ENCODE measurements around the gene FFAR4. TPM values are rescaled to one million over a fixed set of nuclear protein-coding genes. Genes with fewer than 3 reads are reported as not detected.
A peak's percentile ranks its signal among the peaks of the same experiment; 100 is the strongest.

FFAR4 gene
- total RNA-seq, 1 experiment from 2014 or later, result not detected

GRCh38 chr10:93613126-93613525 is 46.7 kb downstream of the FFAR4 start:
- Histone ChIP-seq H3K27me3 (ENCODE audit: low read length) (no peaks in the 10 kb centered on the region), H3K9me2 (replicated peaks; ENCODE audit: insufficient read depth, low read length) (no peaks in the 10 kb centered on the region), H3K79me2 (ENCODE audit: low read length) (no peaks in the 10 kb centered on the region), H4K20me1 (ENCODE audit: insufficient read depth, low read depth, low read length) (no peaks in the 10 kb centered on the region), H3K9me3 (ENCODE audit: low read length) (no peaks in the 10 kb centered on the region), H3K4me3 (ENCODE audit: low read length) (no peak overlapping the region), H3K9ac (ENCODE audit: low read length) (no peak overlapping the region), H3K4me2 (ENCODE audit: low read depth, low read length, poor library complexity, severe bottlenecking) (no peak overlapping the region), H2AFZ (ENCODE audit: low read length) (no peak overlapping the region), H3K36me3 (ENCODE audit: insufficient read depth, low read length) (no peaks in the 10 kb centered on the region), H3K27ac (ENCODE audit: low read length) (no peak overlapping the region), H3K4me1 (ENCODE audit: low read length) (peaks cover 6% of the 10 kb centered on the region)
- no peak for DNase-seq

- Histone ChIP-seq H3K9me2 (replicated peaks; ENCODE audit: insufficient read depth, low read length) (no peaks in the 10 kb centered on the region), H3K79me2 (ENCODE audit: low read length) (no peaks in the 10 kb centered on the region), H3K9ac (ENCODE audit: low read length) (no peak overlapping the region), H3K27ac (ENCODE audit: low read length) (no peak overlapping the region), H2AFZ (ENCODE audit: low read length) (no peak overlapping the region), H3K27me3 (ENCODE audit: low read length) (no peaks in the 10 kb centered on the region), H4K20me1 (ENCODE audit: insufficient read depth, low read depth, low read length) (no peaks in the 10 kb centered on the region), H3K9me3 (ENCODE audit: low read length) (no peaks in the 10 kb centered on the region), H3K4me3 (ENCODE audit: low read length) (no peak overlapping the region), H3K4me1 (ENCODE audit: low read length) (peaks cover 6% of the 10 kb centered on the region), H3K36me3 (ENCODE audit: insufficient read depth, low read length) (no peaks in the 10 kb centered on the region), H3K4me2 (ENCODE audit: low read depth, low read length, poor library complexity, severe bottlenecking) (no peak overlapping the region)
- no peak for DNase-seq
These were observed 47.8 kb downstream of the FFAR4 start for GRCh38 chr10:93614101-93614825.

GRCh38 chr10:93615576-93616235 is 49.2 kb downstream of the FFAR4 start:
- H3K4me1 ChIP-seq (ENCODE audit: low read length), result peaks cover 6% of the 10 kb centered on the region
- no peak for DNase-seq
- no peak overlapping the region for H2AFZ ChIP-seq (ENCODE audit: low read length)
- no peaks in the 10 kb centered on the region for H4K20me1 ChIP-seq (ENCODE audit: insufficient read depth, low read depth, low read length)
- no peak overlapping the region for H3K27ac ChIP-seq (ENCODE audit: low read length)
- H3K9me2 ChIP-seq (replicated peaks; ENCODE audit: insufficient read depth, low read length), result no peaks in the 10 kb centered on the region
- H3K27me3 ChIP-seq (ENCODE audit: low read length), result no peaks in the 10 kb centered on the region
- no peaks in the 10 kb centered on the region for H3K79me2 ChIP-seq (ENCODE audit: low read length)
- peak overlapping the region; percentile 45 for H3K4me2 ChIP-seq (ENCODE audit: low read depth, low read length, poor library complexity, severe bottlenecking)
- no peaks in the 10 kb centered on the region for H3K36me3 ChIP-seq (ENCODE audit: insufficient read depth, low read length)
- H3K4me3 ChIP-seq (ENCODE audit: low read length), result no peak overlapping the region
- no peak overlapping the region for H3K9ac ChIP-seq (ENCODE audit: low read length)
- no peaks in the 10 kb centered on the region for H3K9me3 ChIP-seq (ENCODE audit: low read length)

- Histone ChIP-seq H3K4me3 (ENCODE audit: low read length) (no peak overlapping the region), H3K4me2 (ENCODE audit: low read depth, low read length, poor library complexity, severe bottlenecking) (no peak overlapping the region), H3K9ac (ENCODE audit: low read length) (no peak overlapping the region), H3K79me2 (ENCODE audit: low read length) (no peaks in the 10 kb centered on the region), H3K9me3 (ENCODE audit: low read length) (no peaks in the 10 kb centered on the region), H3K4me1 (ENCODE audit: low read length) (peaks cover 1% of the 10 kb centered on the region), H2AFZ (ENCODE audit: low read length) (no peak overlapping the region), H3K9me2 (replicated peaks; ENCODE audit: insufficient read depth, low read length) (no peaks in the 10 kb centered on the region), H4K20me1 (ENCODE audit: insufficient read depth, low read depth, low read length) (no peaks in the 10 kb centered on the region), H3K27ac (ENCODE audit: low read length) (no peak overlapping the region), H3K27me3 (ENCODE audit: low read length) (no peaks in the 10 kb centered on the region), H3K36me3 (ENCODE audit: insufficient read depth, low read length) (no peaks in the 10 kb centered on the region)
- no peak for DNase-seq
These were observed 54.5 kb downstream of the FFAR4 start for GRCh38 chr10:93620925-93621324.

- Histone ChIP-seq H3K4me3 (ENCODE audit: low read length) (no peak overlapping the region), H3K4me1 (ENCODE audit: low read length) (no peaks in the 10 kb centered on the region), H3K9me2 (replicated peaks; ENCODE audit: insufficient read depth, low read length) (no peaks in the 10 kb centered on the region), H3K9me3 (ENCODE audit: low read length) (no peaks in the 10 kb centered on the region), H3K27me3 (ENCODE audit: low read length) (no peaks in the 10 kb centered on the region), H3K4me2 (ENCODE audit: low read depth, low read length, poor library complexity, severe bottlenecking) (no peak overlapping the region), H2AFZ (ENCODE audit: low read length) (no peak overlapping the region), H4K20me1 (ENCODE audit: insufficient read depth, low read depth, low read length) (no peaks in the 10 kb centered on the region), H3K36me3 (ENCODE audit: insufficient read depth, low read length) (no peaks in the 10 kb centered on the region), H3K79me2 (ENCODE audit: low read length) (no peaks in the 10 kb centered on the region), H3K27ac (ENCODE audit: low read length) (no peak overlapping the region), H3K9ac (ENCODE audit: low read length) (no peak overlapping the region)
- no peak for DNase-seq
These were observed 56.5 kb downstream of the FFAR4 start for GRCh38 chr10:93622942-93623341.

GRCh38 chr10:93628858-93629257 is 62.4 kb downstream of the FFAR4 start:
- no peak overlapping the region for H2AFZ ChIP-seq (ENCODE audit: low read length)
- no peaks in the 10 kb centered on the region for H3K79me2 ChIP-seq (ENCODE audit: low read length)
- no peak overlapping the region for H3K27ac ChIP-seq (ENCODE audit: low read length)
- no peaks in the 10 kb centered on the region for H3K36me3 ChIP-seq (ENCODE audit: insufficient read depth, low read length)
- H3K4me1 ChIP-seq (ENCODE audit: low read length), result no peaks in the 10 kb centered on the region
- H3K9ac ChIP-seq (ENCODE audit: low read length), result no peak overlapping the region
- no peak for DNase-seq
- no peak overlapping the region for H3K4me2 ChIP-seq (ENCODE audit: low read depth, low read length, poor library complexity, severe bottlenecking)
- H3K4me3 ChIP-seq (ENCODE audit: low read length), result no peak overlapping the region
- H4K20me1 ChIP-seq (ENCODE audit: insufficient read depth, low read depth, low read length), result no peaks in the 10 kb centered on the region
- no peaks in the 10 kb centered on the region for H3K9me2 ChIP-seq (replicated peaks; ENCODE audit: insufficient read depth, low read length)
- no peaks in the 10 kb centered on the region for H3K9me3 ChIP-seq (ENCODE audit: low read length)
- H3K27me3 ChIP-seq (ENCODE audit: low read length), result no peaks in the 10 kb centered on the region

GRCh38 chr10:93629647-93630305 is 63.3 kb downstream of the FFAR4 start:
- Histone ChIP-seq H3K4me2 (ENCODE audit: low read depth, low read length, poor library complexity, severe bottlenecking) (no peak overlapping the region), H3K27ac (ENCODE audit: low read length) (no peak overlapping the region), H2AFZ (ENCODE audit: low read length) (no peak overlapping the region), H4K20me1 (ENCODE audit: insufficient read depth, low read depth, low read length) (no peaks in the 10 kb centered on the region), H3K79me2 (ENCODE audit: low read length) (no peaks in the 10 kb centered on the region), H3K36me3 (ENCODE audit: insufficient read depth, low read length) (no peaks in the 10 kb centered on the region), H3K9me3 (ENCODE audit: low read length) (no peaks in the 10 kb centered on the region), H3K9ac (ENCODE audit: low read length) (no peak overlapping the region), H3K4me1 (ENCODE audit: low read length) (no peaks in the 10 kb centered on the region), H3K4me3 (ENCODE audit: low read length) (no peak overlapping the region), H3K27me3 (ENCODE audit: low read length) (no peaks in the 10 kb centered on the region), H3K9me2 (replicated peaks; ENCODE audit: insufficient read depth, low read length) (no peaks in the 10 kb centered on the region)
- no peak for DNase-seq
